ENCODE data around the gene PCDH17. TPM values are rescaled to one million over a fixed set of nuclear protein-coding genes. Genes with fewer than 3 reads are reported as not detected.

Gene PCDH17
- total and polyA plus RNA-seq, 2 of the 8 experiments (the other 6 are each of a cell fraction or from before 2014, with no cell fraction given), result 0.20 to 0.60 TPM

GRCh38 chr13:57641051-57641450, 9.5 kb downstream of the PCDH17 start (continued):
- TF ChIP-seq CHD7 (IDR thresholded peaks at IDR 0.05; ENCODE audit: insufficient replicate concordance, low read length) (no peak), EGR1 (IDR thresholded peaks at IDR 0.05; ENCODE audit: borderline replicate concordance, low read depth, low read length) (no peak), TBP (IDR thresholded peaks at IDR 0.05; ENCODE audit: low read depth, low read length) (no peak), CHD2 (IDR thresholded peaks at IDR 0.05; ENCODE audit: low read length) (no peak), KDM1A (IDR thresholded peaks at IDR 0.05; ENCODE audit: borderline replicate concordance, low read length) (no peak), ASH2L (IDR thresholded peaks at IDR 0.05; ENCODE audit: low read length) (no peak), TEAD4 (IDR thresholded peaks at IDR 0.05; ENCODE audit: low read depth, low read length) (no peak), CREB1 (IDR thresholded peaks at IDR 0.05) (no peak), RNF2 (IDR thresholded peaks at IDR 0.05; ENCODE audit: borderline replicate concordance, low read depth, low read length, missing control alignments, poor library complexity, severe bottlenecking) (no peak), TAF7 (optimal IDR thresholded peaks at IDR 0.05; ENCODE audit: borderline replicate concordance, low read depth, low read length) (no peak), BCL11A (IDR thresholded peaks at IDR 0.05; ENCODE audit: low read depth in 2 of 2, low read length in 2 of 2) (no peak), RAD21 (IDR thresholded peaks at IDR 0.05 in 1 of 2, conservative IDR thresholded peaks at IDR 0.05 in 1 of 2; ENCODE audit: low read depth in 2 of 2, low read length in 2 of 2) (no peak)

All from H1 (cell line).